Measurements from ENCODE around the gene WNT4. TPM values are rescaled to one million over a fixed set of nuclear protein-coding genes. Genes with fewer than 3 reads are reported as not detected.
"Not testable (repeated sequence)": the region's sequence is repeated elsewhere in the genome, so short reads cannot be mapped to it uniquely, and the experiment has no call there.

Gene WNT4
- total RNA-seq, 1 donor from 2014 or later, result 26.4 TPM

GRCh38 chr1:22093513-22093912, 49.4 kb downstream of the WNT4 start:
- no peak for TF ChIP-seq CTCF (conservative IDR thresholded peaks at IDR 0.05)
- Mint-ChIP-seq H3K27ac (no peak overlapping the region), H3K27me3 (no peaks in the 10 kb centered on the region)

DNA sequence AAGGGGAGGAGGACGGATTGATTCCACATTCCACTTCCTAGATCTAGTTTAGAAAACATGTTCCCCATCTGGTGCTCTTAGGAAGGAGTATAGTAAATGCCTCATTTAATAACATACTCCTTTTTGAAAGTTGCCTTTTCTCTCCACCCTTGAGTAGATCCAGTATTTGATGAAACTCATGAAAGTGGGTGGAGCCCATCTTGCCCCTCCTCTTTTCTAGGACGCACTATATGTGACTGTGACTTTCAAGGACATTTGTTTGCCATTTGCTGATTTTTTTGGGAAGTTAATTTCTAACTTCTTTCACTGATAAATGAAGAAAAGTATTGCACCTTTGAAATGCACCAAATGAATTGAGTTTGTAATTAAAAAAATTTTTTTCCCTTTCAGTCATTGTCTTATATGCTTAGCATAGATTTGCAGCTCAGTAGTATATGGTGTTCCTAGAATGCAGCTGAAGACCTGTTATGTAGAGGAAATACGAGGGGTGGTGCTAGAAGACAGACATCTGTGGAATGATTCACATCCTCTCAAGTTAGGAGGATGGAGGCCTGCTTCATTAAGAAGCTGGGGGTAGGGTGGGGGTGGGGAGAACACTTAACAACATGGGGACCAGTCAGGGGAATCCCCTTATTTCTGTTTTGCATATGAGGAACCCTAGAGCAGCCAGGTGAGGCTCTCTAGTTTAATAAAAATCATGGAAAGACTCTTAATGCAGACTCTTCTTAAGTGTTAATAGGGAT, 50.7 kb downstream of the WNT4 start:
- not testable (repeated sequence) for H3K9me3 Mint-ChIP-seq; H3K27me3 Mint-ChIP-seq; H3K4me3 Mint-ChIP-seq; H3K27ac Mint-ChIP-seq; DNase-seq (ENCODE audit: extremely low spot score, unreplicated experiment)
- peaks cover 36% of the 10 kb centered on the region for H3K36me3 Mint-ChIP-seq
- H3K4me1 Mint-ChIP-seq (ENCODE audit: unreplicated experiment), result peaks cover 30% of the 10 kb centered on the region

More at GRCh38 chr1:22093513-22093912, 49.4 kb downstream of the WNT4 start:
- DNase-seq (ENCODE audit: extremely low spot score, unreplicated experiment), result no peak
- peaks cover 34% of the 10 kb centered on the region for H3K36me3 Mint-ChIP-seq
- peaks cover 27% of the 10 kb centered on the region for H3K4me1 Mint-ChIP-seq (ENCODE audit: unreplicated experiment)
- no peak overlapping the region for H3K4me3 Mint-ChIP-seq
- no peaks in the 10 kb centered on the region for H3K9me3 Mint-ChIP-seq

GRCh38 chr1:22090867-22091266, 52.0 kb downstream of the WNT4 start:
- H3K4me1 Mint-ChIP-seq (ENCODE audit: unreplicated experiment), result peaks cover 31% of the 10 kb centered on the region
- H3K36me3 Mint-ChIP-seq, result peaks cover 31% of the 10 kb centered on the region
- no peaks in the 10 kb centered on the region for H3K27me3 Mint-ChIP-seq
- no peaks in the 10 kb centered on the region for H3K9me3 Mint-ChIP-seq
- DNase-seq (ENCODE audit: extremely low spot score, unreplicated experiment), result no peak
- peak overlapping the region; percentile 41 for H3K27ac Mint-ChIP-seq
- TF ChIP-seq CTCF (conservative IDR thresholded peaks at IDR 0.05), result no peak
- H3K4me3 Mint-ChIP-seq, result no peak overlapping the region

DNA sequence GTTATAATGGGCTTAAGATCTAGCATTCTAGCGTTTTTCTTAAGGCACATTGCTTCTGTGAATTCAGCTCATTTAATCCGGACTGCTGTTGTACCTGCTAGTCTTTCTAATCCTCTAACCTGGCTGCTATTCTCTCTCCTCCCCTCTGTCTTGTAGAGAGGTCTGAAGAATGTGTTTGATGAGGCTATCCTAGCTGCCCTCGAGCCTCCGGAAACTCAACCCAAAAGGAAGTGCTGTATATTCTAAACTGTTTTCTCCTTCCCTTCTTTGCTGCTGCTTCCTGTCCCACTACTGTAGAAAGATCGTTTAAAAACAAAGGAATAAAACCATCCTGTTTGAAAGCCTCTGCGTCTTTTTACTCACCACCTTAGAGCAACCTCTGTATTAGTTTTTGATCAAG, 53.1 kb downstream of the WNT4 start:
- TF ChIP-seq CTCF (conservative IDR thresholded peaks at IDR 0.05), result no peak
- no peaks in the 10 kb centered on the region for H3K27me3 Mint-ChIP-seq
- DNase-seq (ENCODE audit: extremely low spot score, unreplicated experiment), result no peak
- no peaks in the 10 kb centered on the region for H3K9me3 Mint-ChIP-seq
- H3K4me3 Mint-ChIP-seq, result no peak overlapping the region
- peak overlapping the region; percentile 39 for H3K27ac Mint-ChIP-seq
- peaks cover 31% of the 10 kb centered on the region for H3K4me1 Mint-ChIP-seq (ENCODE audit: unreplicated experiment)
- H3K36me3 Mint-ChIP-seq, result peaks cover 32% of the 10 kb centered on the region

DNA sequence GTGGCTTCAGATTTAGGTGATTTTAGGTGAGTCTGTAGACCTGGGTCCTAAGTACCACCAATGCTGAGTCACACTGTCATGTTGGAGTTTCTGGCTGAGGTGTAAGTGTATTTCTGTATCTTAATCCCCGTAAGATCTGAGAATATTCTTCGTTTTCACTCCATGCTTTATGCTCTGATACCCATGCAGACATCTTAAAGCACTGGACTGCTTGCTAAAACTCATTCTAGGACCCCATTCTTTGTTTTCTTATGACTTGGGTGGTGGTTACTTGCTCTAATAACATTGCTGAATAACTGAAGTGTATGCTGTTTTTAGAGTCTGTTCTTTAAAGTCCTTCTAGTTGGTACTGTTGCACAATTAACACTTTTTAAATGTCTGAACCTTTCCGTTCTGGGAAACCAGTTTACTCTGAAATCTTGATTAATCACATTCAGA, 53.7 kb downstream of the WNT4 start:
- Mint-ChIP-seq H3K27ac (peak overlapping the region; percentile 35), H3K4me3 (no peak overlapping the region), H3K36me3 (peaks cover 34% of the 10 kb centered on the region), H3K9me3 (no peaks in the 10 kb centered on the region), H3K4me1 (ENCODE audit: unreplicated experiment) (peaks cover 31% of the 10 kb centered on the region), H3K27me3 (no peaks in the 10 kb centered on the region)
- DNase-seq (ENCODE audit: extremely low spot score, unreplicated experiment), result no peak
- no peak for TF ChIP-seq CTCF (conservative IDR thresholded peaks at IDR 0.05)

- Mint-ChIP-seq H3K27me3 (no peaks in the 10 kb centered on the region), H3K9me3 (no peaks in the 10 kb centered on the region), H3K36me3 (peaks cover 34% of the 10 kb centered on the region), H3K27ac (peak overlapping the region; percentile 9), H3K4me3 (no peak overlapping the region), H3K4me1 (ENCODE audit: unreplicated experiment) (peaks cover 31% of the 10 kb centered on the region)
- no peak for TF ChIP-seq CTCF (conservative IDR thresholded peaks at IDR 0.05)
- DNase-seq (ENCODE audit: extremely low spot score, unreplicated experiment), result no peak
Measured at GRCh38 chr1:22088331-22088730, 54.6 kb downstream of the WNT4 start.
